ENCODE data around the gene GPC6.

GRCh38 chr13:94324767-94325540 is 1098.3 kb downstream of the GPC6 start:
- TF ChIP-seq CTCF (IDR thresholded peaks at IDR 0.05; ENCODE audit: poor library complexity): no peak
- no peak for TF ChIP-seq EZH2 (IDR thresholded peaks at IDR 0.05; ENCODE audit: borderline replicate concordance)
